Breast epithelium (tissue), 4 donors: ENCODE data around the gene EDAR. TPM values are rescaled to one million over a fixed set of nuclear protein-coding genes. Genes with fewer than 3 reads are reported as not detected.

Experiments
- DNase-seq, 2 donors: peaks; one replicate each; pipeline ENCODE4 v3.0.0-alpha.2; 2019; ENCODE audit warnings: low spot score in 2 of 2
- H3K27ac ChIP-seq, 2 donors: fragments of 200-600 bp; sonication (generic) in 1 of 2; one replicate each; pipeline ENCODE4 v1.5.1; 2016 to 2019; ENCODE audit warnings: mild to moderate bottlenecking in 1 of 2
- H3K27me3 ChIP-seq, 2 donors: fragments of 200-600 bp; sonication (generic) in 1 of 2; one replicate each; pipeline versions ENCODE4 v1.5.1 to v1.6.0; 2017 to 2019; ENCODE audit warnings: control low read depth in 1 of 2, mild to moderate bottlenecking in 1 of 2
- H3K36me3 ChIP-seq: fragments of 200-600 bp; one replicate; pipeline ENCODE4 v1.5.1; 2019
- H3K4me1 ChIP-seq, 2 donors: fragments of 200-600 bp; sonication (generic); one replicate each; pipeline ENCODE4 v1.5.1; 2016 to 2019; ENCODE audit warnings: control low read depth in 1 of 2
- H3K4me3 ChIP-seq, 3 donors: fragments of 200-600 bp; sonication (generic); 1 replicate in 2 of 3; 2 replicates in 1 of 3; pipeline ENCODE4 v1.5.1; 2016 to 2019; ENCODE audit warnings: mild to moderate bottlenecking in 3 of 3, moderate library complexity in 2 of 3
- H3K9me3 ChIP-seq, 2 donors: fragments of 200-600 bp; sonication (generic) in 1 of 2; one replicate each; pipeline ENCODE4 v1.5.1; 2016 to 2019; ENCODE audit warnings: control low read depth in 1 of 2
- CTCF ChIP-seq, 3 donors: fragments of 450-650 bp; IDR thresholded peaks; one replicate each; pipeline ENCODE4 v1.5.1; 2016 to 2017; ENCODE audit warnings: antibody characterized with exemption in 3 of 3, mild to moderate bottlenecking in 3 of 3, moderate library complexity in 3 of 3
- POLR2A ChIP-seq: fragments of 450-650 bp; IDR thresholded peaks from one replicate; pipeline ENCODE4 v1.6.1; 2016; ENCODE audit warnings: antibody characterized with exemption, mild to moderate bottlenecking, moderate library complexity
- POLR2AphosphoS5 ChIP-seq, 3 donors: sonication (generic); formaldehyde crosslinking; IDR thresholded peaks; one replicate each; pipeline ENCODE4 v1.6.1; 2017; ENCODE audit warnings: antibody characterized with exemption in 3 of 3
- intact Hi-C: fragments of 100-400 bp; cut with DNase I; formaldehyde crosslinking; loops from one replicate; pipeline ENCODE4 v1.15.1; 2023; ENCODE audit warnings: low total_unique reads
- total RNA-seq, 3 donors: library from RNA; depleted of rRNA; stranded (reverse); fragments of >200 nt; gene quantifications; one replicate each; pipeline ENCODE4 v1.1.0, GENCODE V29; 2016

Gene EDAR
- total RNA-seq, 3 donors from 2014 or later: 0.29 TPM; not detected in 2

- H3K4me3 ChIP-seq: no peak overlapping the region
- H3K9me3 ChIP-seq: peaks cover 10 to 15% of the 10 kb centered on the region in 2 donors
- no peak for DNase-seq
- no peak for TF ChIP-seq POLR2A
- no peak for TF ChIP-seq CTCF (IDR thresholded peaks at IDR 0.05)
- TF ChIP-seq POLR2AphosphoS5 (IDR thresholded peaks at IDR 0.05): no peak
- H3K27ac ChIP-seq: no peak overlapping the region
- intact Hi-C loops: no loop called here
- H3K4me1 ChIP-seq: no peaks in the 10 kb centered on the region
- H3K36me3 ChIP-seq: no peaks in the 10 kb centered on the region
- no peaks in the 10 kb centered on the region for H3K27me3 ChIP-seq
Measured at GRCh38 chr2:108942888-108943287, 46.1 kb downstream of the EDAR start.

GRCh38 chr2:108942231-108942825, 46.7 kb downstream of the EDAR start:
- H3K27me3 ChIP-seq: no peaks in the 10 kb centered on the region
- TF ChIP-seq CTCF (IDR thresholded peaks at IDR 0.05) (no peak), POLR2A (no peak)
- intact Hi-C loops: no loop called here

DNA sequence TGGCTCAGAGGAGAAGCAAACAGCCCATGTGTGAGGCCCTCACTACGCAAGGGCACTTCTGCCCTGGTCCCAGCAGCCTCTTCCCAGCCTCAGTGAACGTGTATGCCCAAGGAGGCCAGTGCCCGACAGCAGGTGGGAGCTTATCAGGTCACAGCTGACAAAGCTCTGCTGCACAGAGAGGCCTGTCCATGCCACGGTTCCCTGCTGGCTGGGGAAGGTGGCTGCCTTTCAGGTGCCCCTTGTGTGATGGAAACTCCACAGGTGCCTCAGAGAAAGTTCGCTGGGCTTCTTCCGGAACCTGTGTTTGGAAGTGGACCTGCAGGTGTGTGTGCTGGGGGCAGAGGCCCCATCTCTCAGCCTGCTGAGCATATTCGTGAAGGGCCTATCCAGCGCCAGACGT, 47.3 kb downstream of the EDAR start:
- Histone ChIP-seq H3K36me3 (no peaks in the 10 kb centered on the region), H3K4me3 (no peak overlapping the region), H3K27me3 (no peaks in the 10 kb centered on the region), H3K9me3 (peaks cover 1 to 4% of the 10 kb centered on the region in 2 donors), H3K27ac (no peak overlapping the region), H3K4me1 (no peaks in the 10 kb centered on the region)
- no peak for DNase-seq
- TF ChIP-seq POLR2AphosphoS5 (IDR thresholded peaks at IDR 0.05): no peak
- TF ChIP-seq CTCF (IDR thresholded peaks at IDR 0.05): no peak
- TF ChIP-seq POLR2A: no peak
- intact Hi-C loops: no loop called here

More at GRCh38 chr2:108942231-108942825, 46.7 kb downstream of the EDAR start:
- H3K4me1 ChIP-seq: no peaks in the 10 kb centered on the region
- H3K9me3 ChIP-seq: peaks cover 7 to 9% of the 10 kb centered on the region in 2 donors
- DNase-seq: no peak
- no peaks in the 10 kb centered on the region for H3K36me3 ChIP-seq
- H3K4me3 ChIP-seq: no peak overlapping the region
- no peak overlapping the region for H3K27ac ChIP-seq

DNA sequence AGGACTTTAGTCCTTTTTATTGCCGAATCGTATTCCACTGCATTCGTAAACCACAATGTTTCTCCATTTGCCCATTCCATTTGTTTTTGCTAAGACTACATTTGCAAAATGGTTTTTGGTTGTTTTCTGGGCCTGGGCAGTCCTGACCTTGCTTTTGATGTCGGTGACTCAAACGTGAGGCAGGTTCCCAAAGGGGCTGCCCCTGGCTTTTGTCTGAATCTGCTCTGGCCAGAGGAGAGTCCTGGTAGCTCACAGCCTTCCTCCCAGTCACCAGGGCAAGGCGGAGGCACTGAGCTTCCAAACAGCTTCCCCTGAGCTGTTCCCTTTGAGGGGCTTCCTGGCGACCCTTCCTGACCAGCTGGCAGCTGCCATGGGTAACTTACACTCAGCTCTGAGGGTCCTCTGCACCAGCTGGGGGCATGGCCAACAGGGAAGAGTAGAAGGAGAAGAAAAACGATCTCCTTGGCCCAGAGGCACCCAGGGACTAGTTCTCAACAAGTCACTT, 47.8 kb downstream of the EDAR start:
- DNase-seq: no peak
- intact Hi-C loops: no loop called here
- no peaks in the 10 kb centered on the region for H3K27me3 ChIP-seq

More for the DNA sequence above, 47.8 kb downstream of the EDAR start:
- TF ChIP-seq POLR2A (no peak), POLR2AphosphoS5 (IDR thresholded peaks at IDR 0.05) (no peak), CTCF (IDR thresholded peaks at IDR 0.05) (no peak)
- H3K4me1 ChIP-seq: no peaks in the 10 kb centered on the region
- H3K9me3 ChIP-seq: no peaks in the 10 kb centered on the region
- H3K27ac ChIP-seq: no peak overlapping the region
- no peak overlapping the region for H3K4me3 ChIP-seq
- no peaks in the 10 kb centered on the region for H3K36me3 ChIP-seq
